HCT116 (cell line): ENCODE results near the gene TRAIP. TPM values are rescaled to one million over a fixed set of nuclear protein-coding genes. Genes with fewer than 3 reads are reported as not detected.
A peak's percentile ranks its signal among the peaks of the same experiment; 100 is the strongest.

Experiments
- ATAC-seq: fragments of 200-7000 bp; cut with Tn5 transposase; 2 replicates; pipeline ENCODE4 v1.9.1; 2020; ENCODE audit warnings: mild to moderate bottlenecking, moderate library complexity
- BruUV-seq: library from RNA; stranded (reverse); fragments of 400-500 nt; replicated peaks from 2 replicates; lab custom pipeline; 2021; lab: Mats Ljungman, UMichigan
- CTCF ChIA-PET: fragments of 300-600 bp; sonication (Branson Sonifier 250); formaldehyde crosslinking; loops from one replicate; lab custom pipeline; 2021; ENCODE audit warnings: antibody characterized with exemption; lab: Charles Lee
- POLR2A ChIA-PET: fragments of 300-600, 350-600 bp; sonication (Branson Sonifier 250); formaldehyde crosslinking; loops from one replicate; lab custom pipeline; 2021; ENCODE audit warnings: antibody characterized with exemption; lab: Charles Lee
- RAD21 ChIA-PET, 2 experiments: fragments of 300-600 bp; sonication (Branson Sonifier 250); formaldehyde crosslinking; loops; one replicate each; lab custom pipeline; 2023; ENCODE audit warnings: low total read pairs in 2 of 2; ENCODE audit not compliant: uncharacterized antibody in 2 of 2, unreplicated experiment in 2 of 2, low non-redundant PET in 1 of 2; lab: Charles Lee
- DNase-seq: peaks from one replicate; pipeline ENCODE4 v3.0.0-alpha.2; 2010; ENCODE audit warnings: low read depth, low spot score
- H2AFZ ChIP-seq: fragments of 200-600 bp; shearing (Covaris generic), sonication (generic); 2 replicates; pipeline ENCODE4 v1.6.1; 2017; ENCODE audit warnings: low read depth, mixed run types, mixed read lengths, antibody characterized with exemption, low read length; ENCODE audit not compliant: poor library complexity, severe bottlenecking
- H3K27ac ChIP-seq: 2 replicates; pipeline ENCODE4 v1.5.1; 2012; ENCODE audit warnings: low read depth, low read length
- H3K27me3 ChIP-seq: fragments of 200-600 bp; sonication (generic); 2 replicates; pipeline ENCODE4 v1.6.1; 2016; ENCODE audit warnings: mixed run types, low read length, mixed read lengths; ENCODE audit not compliant: insufficient read depth
- H3K36me3 ChIP-seq, 2 experiments: fragments of 200-500 bp in 1 of 2; fragments of 200-600 bp in 1 of 2; sonication (Bioruptor generic) in 1 of 2; sonication (generic) in 1 of 2; 2 replicates each; pipeline versions ENCODE4 v1.5.1 to v1.6.1; 2014 to 2016; ENCODE audit warnings: low read length in 2 of 2, inconsistent platforms in 1 of 2, mixed read lengths in 1 of 2, mixed run types in 1 of 2; ENCODE audit not compliant: insufficient read depth in 2 of 2, control insufficient read depth in 1 of 2
- H3K4me1 ChIP-seq, 2 experiments: fragments of 200-600 bp in 1 of 2; sonication (generic) in 1 of 2; 2 replicates each; pipeline versions ENCODE4 v1.5.1 to v1.6.1; 2012 to 2017; ENCODE audit warnings: low read length in 2 of 2, inconsistent platforms in 1 of 2, mild to moderate bottlenecking in 1 of 2, mixed read lengths in 1 of 2, mixed run types in 1 of 2, moderate library complexity in 1 of 2; ENCODE audit not compliant: insufficient read depth in 2 of 2, control insufficient read depth in 1 of 2
- H3K4me2 ChIP-seq: fragments of 200-600 bp; sonication (generic); 2 replicates; pipeline ENCODE4 v1.6.1; 2017; ENCODE audit warnings: mixed run types, low read length, mixed read lengths
- H3K4me3 ChIP-seq, 2 experiments: fragments of 200-600 bp in 1 of 2; sonication (generic) in 1 of 2; replicated peaks in 1 of 2; 2 replicates each; pipeline ENCODE4 v1.5.1; 2011 to 2016; ENCODE audit warnings: low read length in 2 of 2, control low read depth in 1 of 2, low read depth in 1 of 2, mild to moderate bottlenecking in 1 of 2, mixed read lengths in 1 of 2, mixed run types in 1 of 2
- H3K79me2 ChIP-seq: fragments of 200-600 bp; sonication (generic); 2 replicates; pipeline ENCODE4 v1.6.1; 2017; ENCODE audit warnings: mild to moderate bottlenecking, mixed run types, low read length, moderate library complexity, mixed read lengths; ENCODE audit not compliant: insufficient read depth
- H3K9ac ChIP-seq: fragments of 200-600 bp; sonication (generic); 2 replicates; pipeline ENCODE4 v1.6.1; 2016; ENCODE audit warnings: low read length, mixed read lengths
- H3K9me2 ChIP-seq: fragments of 200-600 bp; sonication (generic), shearing (Covaris generic); 2 replicates; pipeline ENCODE4 v1.6.1; 2017; ENCODE audit warnings: mixed run types, mild to moderate bottlenecking, moderate library complexity; ENCODE audit not compliant: insufficient read depth
- H3K9me3 ChIP-seq, 2 experiments: fragments of 200-500 bp in 1 of 2; fragments of 200-600 bp in 1 of 2; sonication (Bioruptor generic) in 1 of 2; sonication (generic) in 1 of 2; 2 replicates each; pipeline ENCODE4 v1.6.1; 2014 to 2017; ENCODE audit warnings: low read length in 2 of 2, mixed read lengths in 2 of 2, inconsistent platforms in 1 of 2, low read depth in 1 of 2, mild to moderate bottlenecking in 1 of 2, mixed run types in 1 of 2, moderate library complexity in 1 of 2; ENCODE audit not compliant: control insufficient read depth in 1 of 2, insufficient read depth in 1 of 2
- H4K20me1 ChIP-seq: fragments of 200-600 bp; sonication (generic), shearing (Covaris generic); 2 replicates; pipeline ENCODE4 v1.6.1; 2017; ENCODE audit warnings: mixed run types, mild to moderate bottlenecking, moderate library complexity; ENCODE audit not compliant: insufficient read depth
- EGR1 ChIP-seq: IDR thresholded peaks from 2 replicates; pipeline ENCODE4 v1.6.1; 2012; ENCODE audit warnings: low read depth
- ELF1 ChIP-seq: IDR thresholded peaks from 2 replicates; pipeline ENCODE4 v1.6.1; 2012; ENCODE audit warnings: low read depth, borderline replicate concordance
- EZH2 ChIP-seq: fragments of 200-600 bp; sonication (generic); IDR thresholded peaks from 2 replicates; pipeline ENCODE4 v1.6.1; 2017; ENCODE audit warnings: antibody characterized with exemption, mixed run types
- EZH2phosphoT487 ChIP-seq: fragments of 200-600 bp; IDR thresholded peaks from 2 replicates; pipeline ENCODE4 v1.6.1; 2018; ENCODE audit warnings: antibody characterized with exemption, borderline replicate concordance
- FOSL1 ChIP-seq: IDR thresholded peaks from 2 replicates; pipeline ENCODE4 v1.6.1; 2012; ENCODE audit warnings: low read depth
- JUND ChIP-seq: IDR thresholded peaks from 2 replicates; pipeline ENCODE4 v1.6.1; 2012
- REST ChIP-seq: IDR thresholded peaks from 2 replicates; pipeline ENCODE4 v1.6.1; 2012; ENCODE audit warnings: low read depth
- SIN3A ChIP-seq: IDR thresholded peaks from 2 replicates; pipeline ENCODE4 v1.6.1; 2012; ENCODE audit warnings: low read depth
- YY1 ChIP-seq: IDR thresholded peaks from 2 replicates; pipeline ENCODE4 v1.6.1; 2011; ENCODE audit warnings: low read length, low read depth, moderate library complexity, mild to moderate bottlenecking; ENCODE audit not compliant: insufficient replicate concordance; ENCODE audit errors: extremely low read depth
- ZBTB33 ChIP-seq: IDR thresholded peaks from 2 replicates; pipeline ENCODE4 v1.6.1; 2011; ENCODE audit warnings: mild to moderate bottlenecking, low read length, moderate library complexity; ENCODE audit not compliant: insufficient replicate concordance; ENCODE audit errors: extremely low read depth
- ZFX ChIP-seq: fragments of 450-650 bp; IDR thresholded peaks from 2 replicates; pipeline ENCODE4 v1.6.1; 2017
- ZNF274 ChIP-seq: fragments of 200-500 bp; sonication (Bioruptor generic); IDR thresholded peaks from 2 replicates; pipeline ENCODE4 v1.6.1; 2014; ENCODE audit warnings: mild to moderate bottlenecking, low read depth, low read length, inconsistent platforms
- intact Hi-C: fragments of 100-400 bp; cut with micrococcal nuclease; formaldehyde crosslinking; loops from 2 replicates; pipeline ENCODE4 v1.10.0; 2022
- total RNA-seq: library from RNA; stranded (reverse); gene quantifications from one replicate; pipeline ENCODE4 v1.2.1, GENCODE V29; 2021; ENCODE audit not compliant: unreplicated experiment

The TRAIP gene
- total RNA-seq, 1 experiment from 2014 or later, result 25.5 TPM

GRCh38 chr3:49883998-49884397 lies 27.6 kb upstream of the TRAIP start:
- intact Hi-C loops, result no loop called here
- Histone ChIP-seq H3K27me3 (no peaks in the 10 kb centered on the region), H4K20me1 (no peaks in the 10 kb centered on the region), H3K9ac (no peak overlapping the region), H3K9me3 (no peaks in the 10 kb centered on the region), H3K79me2 (no peaks in the 10 kb centered on the region), H3K9me2 (no peaks in the 10 kb centered on the region), H3K4me1 (peaks cover 0 to 14% of the 10 kb centered on the region in 2 experiments; a peak in 1 of 4 replicates), H3K4me2 (no peak overlapping the region), H3K36me3 (peaks cover 0 to 14% of the 10 kb centered on the region in 2 experiments; a peak in 1 of 4 replicates), H2AFZ (no peak overlapping the region), H3K4me3 (no peak overlapping the region), H3K27ac (no peak overlapping the region)
- ATAC-seq (peak; percentile 34; the same call in 1 of the 2 replicates), DNase-seq (no peak)
- TF ChIP-seq ZNF274 (no peak), JUND (peak; percentile 27; the same call in 1 of the 2 replicates)
- ChIA-PET CTCF (no interaction called here), RAD21 (no interaction called here), POLR2A (interaction anchor here (1.5 to 8.4 kb wide), 2 partner anchors 11 to 17 kb away, joined by 4 to 43 read pairs; partner anchors contain the start of gene MST1R)
- no TSS peak for BruUV-seq

- Histone ChIP-seq H3K79me2 (no peaks in the 10 kb centered on the region), H3K9ac (no peak overlapping the region), H4K20me1 (no peaks in the 10 kb centered on the region), H3K9me3 (no peaks in the 10 kb centered on the region), H3K9me2 (no peaks in the 10 kb centered on the region), H2AFZ (no peak overlapping the region), H3K27ac (no peak overlapping the region), H3K4me3 (no peak overlapping the region), H3K27me3 (no peaks in the 10 kb centered on the region), H3K4me2 (no peak overlapping the region), H3K36me3 (peaks cover 0 to 9% of the 10 kb centered on the region in 2 experiments; a peak in 1 of 4 replicates), H3K4me1 (peaks cover 0 to 14% of the 10 kb centered on the region in 2 experiments; a peak in 1 of 4 replicates)
- RAD21 ChIA-PET, result no interaction called here
- POLR2A ChIA-PET, result interaction anchor here (0.9 to 8.4 kb wide), 3 partner anchors 9 to 79 kb away, joined by 3 to 43 read pairs (median 3); partner anchors contain the start of genes INKA1 and MST1R
- BruUV-seq, result no TSS peak
- intact Hi-C loops, result no loop called here
- ATAC-seq (no peak), DNase-seq (no peak)
- CTCF ChIA-PET, result no interaction called here
- TF ChIP-seq EGR1 (no peak), FOSL1 (no peak), SIN3A (no peak), EZH2phosphoT487 (no peak), ZFX (no peak), YY1 (no peak), EZH2 (no peak), ZBTB33 (no peak), REST (no peak), ELF1 (no peak)
These were observed 25.8 kb upstream of the TRAIP start for GRCh38 chr3:49882166-49882565.
